NCI-H226 (cell line): ENCODE measurements around the gene PRKN.

Experiments
- DNase-seq: peaks from one replicate; pipeline ENCODE4 v3.0.0-alpha.2; 2015

The PRKN gene

DNA sequence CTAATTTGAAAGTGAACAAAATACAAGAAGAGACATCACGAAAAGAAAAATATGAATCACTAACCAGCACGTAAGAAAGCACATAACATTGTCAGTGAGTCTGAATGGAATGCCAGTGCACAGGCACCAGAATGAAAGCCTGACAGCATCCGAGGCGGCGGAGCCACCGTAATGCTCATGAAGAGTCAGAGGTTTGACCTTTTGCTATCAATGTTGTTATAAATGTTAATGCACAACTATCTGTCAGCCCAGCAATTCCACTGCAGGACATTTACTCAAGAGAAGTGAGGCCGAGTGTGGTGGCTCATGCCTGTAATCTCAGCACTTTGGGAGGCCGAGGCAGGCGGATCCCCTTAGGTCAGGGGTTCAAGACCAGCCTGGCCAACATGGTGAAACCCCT lies 562.1 kb downstream of the PRKN start:
- DNase-seq: no peak

DNA sequence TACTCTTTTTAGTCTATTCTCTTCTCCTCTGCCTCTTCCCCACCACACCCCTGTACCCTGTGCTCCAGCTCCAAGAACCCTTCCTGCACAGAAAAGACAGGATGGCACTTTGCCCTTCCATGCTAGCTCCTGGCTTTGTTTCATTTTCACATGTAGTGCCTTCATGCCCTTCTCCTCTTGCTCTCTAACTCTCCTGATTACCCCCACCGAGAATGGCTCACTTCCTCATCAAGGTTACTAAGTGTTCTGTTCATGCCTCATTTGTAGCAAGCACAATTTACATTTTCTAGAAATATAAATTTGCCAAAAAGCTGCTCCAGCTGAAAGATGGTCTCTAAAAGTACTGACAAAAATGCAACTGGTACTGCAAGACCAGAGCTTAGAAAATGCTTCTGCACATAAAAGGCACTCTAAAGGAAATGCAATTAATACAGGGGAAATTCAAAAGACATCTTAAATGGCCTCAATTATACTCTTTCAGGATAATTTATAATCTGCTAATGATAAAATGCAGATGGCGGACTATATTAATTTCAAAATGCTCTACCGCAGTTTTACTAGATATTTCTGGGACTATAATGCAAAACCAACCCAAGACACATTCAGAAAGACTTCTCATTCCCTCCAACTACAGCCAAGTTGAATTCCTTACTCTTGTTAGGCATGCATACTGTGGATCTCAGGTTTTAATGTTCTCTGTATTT lies 570.2 kb downstream of the PRKN start:
- no peak for DNase-seq

DNA sequence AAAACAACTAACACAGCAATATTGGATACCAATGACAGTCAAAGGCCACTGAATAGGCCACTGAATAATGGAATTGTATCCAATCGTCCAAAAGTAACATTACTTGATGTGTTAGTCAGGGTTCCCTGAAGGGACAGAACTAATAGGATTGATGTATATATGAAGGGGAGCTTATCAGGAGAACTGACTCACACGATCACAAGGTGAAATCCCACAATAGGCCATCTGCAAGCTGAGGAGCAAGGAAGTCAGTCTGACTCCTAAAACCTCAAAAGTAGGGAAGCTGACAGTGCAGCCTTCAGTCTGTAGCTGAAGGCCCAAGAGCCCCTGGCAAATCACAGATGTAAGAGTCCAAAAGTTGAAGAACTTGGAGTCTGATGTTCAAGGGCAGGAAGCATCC lies 571.4 kb downstream of the PRKN start:
- DNase-seq: no peak

GRCh38 chr6:162154930-162155329 lies 572.6 kb downstream of the PRKN start:
- DNase-seq: no peak

GRCh38 chr6:162154001-162154400 lies 573.6 kb downstream of the PRKN start:
- no peak for DNase-seq

DNA sequence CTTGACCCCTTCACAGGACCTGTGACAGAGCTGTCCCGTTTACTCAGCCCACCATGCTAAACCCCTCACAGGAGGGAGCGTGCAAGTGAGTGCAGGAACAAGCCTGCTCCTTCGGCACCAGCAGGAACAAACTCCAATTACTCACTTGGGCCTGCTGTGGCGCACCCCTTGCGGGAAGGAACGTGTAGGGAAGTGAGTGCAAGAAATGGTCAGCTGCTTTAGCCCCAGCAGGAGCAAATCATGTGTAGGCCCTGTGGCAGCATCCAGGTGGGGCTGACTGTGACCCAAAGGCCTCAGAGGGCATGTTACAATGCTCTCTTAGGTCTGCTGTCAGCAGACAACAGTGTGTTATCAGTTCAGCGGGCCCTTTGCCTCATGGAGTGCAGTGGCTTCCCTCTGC lies 574.4 kb downstream of the PRKN start:
- DNase-seq: no peak

- no peak for DNase-seq
Measured at GRCh38 chr6:162151021-162151665, 576.4 kb downstream of the PRKN start.

GRCh38 chr6:162150295-162150694 lies 577.3 kb downstream of the PRKN start:
- DNase-seq: no peak

DNA sequence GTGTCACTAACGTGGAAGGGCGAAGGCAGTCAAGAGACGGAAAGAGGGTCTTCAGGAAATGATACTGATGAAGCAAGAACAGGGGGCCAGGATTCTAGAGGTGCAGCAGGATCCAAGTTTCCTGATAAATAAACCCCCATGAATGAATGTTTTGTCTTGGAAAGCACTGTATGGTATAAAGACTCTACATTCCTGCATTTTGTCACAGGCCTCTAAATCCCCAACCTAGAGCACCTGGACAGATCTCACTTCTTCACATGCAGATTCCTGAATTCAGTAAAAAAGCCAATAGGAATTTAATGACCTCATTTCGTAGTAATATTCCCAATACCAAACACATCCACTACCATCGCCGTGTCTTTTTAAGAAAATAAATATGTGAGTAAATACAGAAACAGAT lies 577.8 kb downstream of the PRKN start:
- DNase-seq: no peak

GRCh38 chr6:162147805-162148204 lies 579.8 kb downstream of the PRKN start:
- DNase-seq: no peak

DNA sequence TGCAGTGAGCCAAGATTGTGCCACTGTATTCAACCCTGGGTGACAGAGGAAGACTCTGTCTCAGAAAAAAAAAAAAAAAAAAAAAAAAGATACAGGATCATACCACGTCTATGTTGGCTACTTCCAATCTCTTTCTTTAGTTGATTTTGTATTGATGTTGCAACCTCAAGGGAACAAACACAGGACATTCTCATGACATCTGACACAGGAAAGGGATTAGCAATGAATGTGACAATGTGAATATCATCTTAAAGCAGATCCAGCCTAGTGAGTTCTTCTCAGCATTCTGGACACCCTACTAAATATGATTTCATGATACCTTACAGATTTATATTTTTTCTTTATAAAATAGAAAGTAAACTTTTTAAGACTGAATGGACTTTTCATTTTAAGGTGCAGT lies 580.3 kb downstream of the PRKN start:
- no peak for DNase-seq

GRCh38 chr6:162140251-162140852 lies 587.2 kb downstream of the PRKN start:
- no peak for DNase-seq

DNA sequence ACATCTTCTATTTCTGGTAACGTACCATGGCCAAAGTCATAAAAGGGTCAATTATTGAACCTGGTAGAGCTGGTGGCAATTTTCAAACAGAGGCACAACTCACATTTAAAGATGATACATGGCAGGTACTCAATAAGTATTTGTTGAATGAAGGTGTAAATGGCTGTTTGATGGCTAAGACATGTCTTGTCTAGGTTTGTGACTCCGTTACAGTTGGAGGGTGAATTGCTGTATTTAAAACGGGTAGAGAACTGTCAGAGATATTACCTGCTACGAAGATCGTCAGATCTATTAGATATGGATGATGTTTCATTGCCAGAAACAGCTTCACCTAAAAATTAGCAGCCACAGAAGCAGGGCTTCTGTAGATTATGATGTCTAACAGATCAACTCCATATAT lies 601.9 kb downstream of the PRKN start:
- no peak for DNase-seq

- DNase-seq: no peak
Measured at GRCh38 chr6:162124710-162125435, 602.7 kb downstream of the PRKN start.

GRCh38 chr6:162123797-162124196 lies 603.8 kb downstream of the PRKN start:
- no peak for DNase-seq

GRCh38 chr6:162119341-162119740 lies 608.2 kb downstream of the PRKN start:
- no peak for DNase-seq

GRCh38 chr6:162118706-162119105 lies 608.9 kb downstream of the PRKN start:
- DNase-seq: no peak

DNA sequence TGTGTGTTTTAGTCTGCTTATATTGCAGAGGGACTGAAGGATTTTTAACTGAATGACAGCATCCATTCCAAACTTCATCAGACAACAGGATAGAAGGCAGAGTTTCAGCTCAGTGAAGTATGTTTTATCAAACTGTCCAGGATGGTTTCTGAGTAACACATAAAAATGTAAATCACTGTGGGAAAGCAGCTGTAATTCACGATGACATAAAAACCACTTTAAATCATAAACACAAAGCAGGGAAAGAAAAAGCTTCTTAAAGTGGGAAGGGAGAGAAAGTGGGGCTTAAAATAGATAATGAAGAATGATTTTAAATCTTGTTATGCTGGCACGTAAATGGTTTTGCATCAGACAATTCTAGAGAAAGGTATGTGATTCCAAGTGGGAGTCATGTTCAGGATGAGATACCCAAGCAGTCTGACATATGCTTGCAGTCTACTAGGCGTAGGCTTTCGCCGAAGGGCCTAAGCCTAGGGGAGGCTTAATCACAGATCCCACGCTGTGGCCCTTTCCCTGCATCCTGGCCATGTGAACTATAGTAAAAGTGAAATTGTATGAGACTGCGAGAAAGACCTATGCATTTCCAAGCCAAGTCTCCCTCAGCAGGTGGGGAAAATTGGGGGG lies 610.6 kb downstream of the PRKN start:
- DNase-seq: no peak

GRCh38 chr6:162109480-162110050 lies 618.0 kb downstream of the PRKN start:
- DNase-seq: no peak

- DNase-seq: no peak
Measured at GRCh38 chr6:162108041-162108440, 619.5 kb downstream of the PRKN start.

DNA sequence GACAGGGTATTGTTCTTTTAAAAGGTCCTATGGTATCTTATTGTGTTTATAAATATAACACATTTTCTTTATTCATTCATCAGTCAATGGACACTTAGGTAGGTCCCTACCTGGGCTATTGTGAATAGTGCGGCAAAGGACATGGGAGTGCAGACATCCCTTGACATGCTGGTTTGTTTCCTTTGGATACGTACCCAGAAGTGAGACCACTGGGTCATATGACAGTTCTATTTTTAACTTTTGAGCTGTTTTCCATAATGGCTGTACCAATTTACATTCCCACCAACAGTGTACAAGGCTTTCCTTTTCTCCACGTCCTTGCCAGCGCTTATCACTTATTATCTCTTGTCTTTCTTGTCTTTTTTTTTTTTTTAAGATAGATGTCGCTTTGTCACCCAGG lies 627.5 kb downstream of the PRKN start:
- no peak for DNase-seq

GRCh38 chr6:162099685-162100084 lies 627.9 kb downstream of the PRKN start:
- DNase-seq: no peak
